WTC11 (cell line): ENCODE data around the gene CACNA2D1.

ENCODE experiments used
- CTCF ChIP-seq: fragments of 200-600 bp; IDR thresholded peaks from 2 replicates; pipeline ENCODE4 v1.8.0; 2022; ENCODE audit warnings: antibody characterized with exemption
- HMGXB4 ChIP-seq: sonication (generic); formaldehyde crosslinking; IDR thresholded peaks from 2 replicates; pipeline ENCODE4 v1.8.1; 2023; ENCODE audit warnings: mild to moderate bottlenecking, moderate library complexity, missing genetic modification reagents
- MAX ChIP-seq: sonication (generic); formaldehyde crosslinking; IDR thresholded peaks from 2 replicates; pipeline ENCODE4 v1.8.0; 2022; ENCODE audit warnings: mild to moderate bottlenecking, missing genetic modification reagents
- RORB ChIP-seq: fragments of 250-450 bp; sonication (Bioruptor Pico); IDR thresholded peaks from 2 replicates; pipeline ENCODE4 v1.9.0; 2021; ENCODE audit warnings: mild to moderate bottlenecking
- SP1 ChIP-seq: sonication (generic); formaldehyde crosslinking; conservative IDR thresholded peaks from 2 replicates; pipeline ENCODE4 v1.8.1; 2022; ENCODE audit warnings: missing genetic modification reagents
- TP53 ChIP-seq: sonication (generic); formaldehyde crosslinking; IDR thresholded peaks from 2 replicates; pipeline ENCODE4 v1.8.1; 2023; ENCODE audit warnings: mild to moderate bottlenecking, missing genetic modification reagents
- ZNF232 ChIP-seq: sonication (generic); formaldehyde crosslinking; IDR thresholded peaks from 2 replicates; pipeline ENCODE4 v1.8.0; 2022; ENCODE audit warnings: mild to moderate bottlenecking, missing genetic modification reagents
- ZNF512 ChIP-seq: sonication (generic); formaldehyde crosslinking; IDR thresholded peaks from 2 replicates; pipeline ENCODE4 v1.8.1; 2022; ENCODE audit warnings: missing genetic modification reagents, borderline replicate concordance

- TF ChIP-seq ZNF512 (CRISPR knock-in tag) (no peak), CTCF (no peak), ZNF232 (CRISPR knock-in tag) (no peak), HMGXB4 (no peak), MAX (CRISPR knock-in tag) (no peak), RORB (CRISPR knock-in tag) (no peak), SP1 (CRISPR knock-in tag) (no peak), TP53 (no peak)
Observed at GRCh38 chr7:82067628-82068264, 375.8 kb downstream of the CACNA2D1 start.
